IPS-15b (cell line): ENCODE data around the gene RASA1.

ENCODE experiments used
- H3K27me3 ChIP-seq: one replicate; pipeline ENCODE4 v1.6.1; 2013; ENCODE audit warnings: low read length; ENCODE audit not compliant: control insufficient read depth, insufficient read depth
- H3K36me3 ChIP-seq: one replicate; pipeline ENCODE4 v1.6.1; 2013; ENCODE audit warnings: low read length; ENCODE audit not compliant: control insufficient read depth, insufficient read depth
- H3K4me1 ChIP-seq: one replicate; pipeline ENCODE4 v1.6.1; 2013; ENCODE audit warnings: mild to moderate bottlenecking, low read length; ENCODE audit not compliant: control insufficient read depth, insufficient read depth
- H3K4me3 ChIP-seq: one replicate; pipeline ENCODE4 v1.5.1; 2013; ENCODE audit warnings: low read depth, low read length
- H3K9ac ChIP-seq: one replicate; pipeline ENCODE4 v1.6.1; 2013; ENCODE audit warnings: low read depth, mild to moderate bottlenecking, low read length
- H3K9me3 ChIP-seq: one replicate; pipeline ENCODE4 v1.6.1; 2013; ENCODE audit warnings: mild to moderate bottlenecking, low read length; ENCODE audit not compliant: control insufficient read depth, insufficient read depth

The RASA1 gene

DNA sequence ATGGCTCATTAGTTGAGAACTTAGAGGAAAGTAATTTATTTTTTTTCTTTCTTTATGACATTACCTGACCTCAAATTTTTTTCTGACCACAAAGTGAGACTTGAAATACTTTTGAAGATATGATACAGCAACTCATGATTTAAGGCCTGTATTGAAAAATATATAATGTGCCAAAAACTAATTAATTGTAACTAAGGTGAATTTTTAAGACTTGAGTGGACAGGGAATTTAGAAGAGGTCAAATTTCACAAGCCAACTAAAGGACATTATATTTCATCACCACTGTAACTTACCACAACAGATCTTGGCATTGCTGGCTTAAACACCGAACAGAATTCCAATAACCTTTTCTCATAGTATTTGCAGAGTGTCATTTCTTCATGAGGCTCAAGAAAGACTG lies 143.2 kb downstream of the RASA1 start:
- H3K9ac ChIP-seq, result no peak overlapping the region
- H3K4me1 ChIP-seq, result no peaks in the 10 kb centered on the region
- peaks cover 17% of the 10 kb centered on the region for H3K36me3 ChIP-seq
- H3K9me3 ChIP-seq, result no peaks in the 10 kb centered on the region
- H3K4me3 ChIP-seq, result no peak overlapping the region
- no peaks in the 10 kb centered on the region for H3K27me3 ChIP-seq

DNA sequence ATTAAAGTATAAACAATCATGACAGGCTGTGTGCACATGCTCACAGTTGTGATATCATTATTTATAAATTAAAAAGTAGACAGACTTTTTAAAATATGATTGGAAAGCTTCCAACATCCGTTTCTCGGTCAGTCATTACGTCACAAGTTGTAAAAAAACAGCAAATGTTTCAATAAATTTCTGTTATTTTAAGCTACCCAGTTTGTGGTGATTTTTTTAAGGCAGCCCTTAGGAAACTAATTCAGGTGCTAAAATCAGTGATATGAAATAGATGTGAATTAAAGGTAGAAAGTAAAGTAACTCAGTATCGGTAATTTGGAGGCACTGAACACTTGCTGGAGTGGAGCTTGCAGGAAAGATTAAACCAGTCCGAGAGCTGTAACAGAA lies 143.9 kb downstream of the RASA1 start:
- Histone ChIP-seq H3K4me1 (no peaks in the 10 kb centered on the region), H3K9ac (peak overlapping the region; percentile 96), H3K27me3 (no peaks in the 10 kb centered on the region), H3K9me3 (no peaks in the 10 kb centered on the region), H3K36me3 (peaks cover 17% of the 10 kb centered on the region), H3K4me3 (peak overlapping the region; percentile 99)

DNA sequence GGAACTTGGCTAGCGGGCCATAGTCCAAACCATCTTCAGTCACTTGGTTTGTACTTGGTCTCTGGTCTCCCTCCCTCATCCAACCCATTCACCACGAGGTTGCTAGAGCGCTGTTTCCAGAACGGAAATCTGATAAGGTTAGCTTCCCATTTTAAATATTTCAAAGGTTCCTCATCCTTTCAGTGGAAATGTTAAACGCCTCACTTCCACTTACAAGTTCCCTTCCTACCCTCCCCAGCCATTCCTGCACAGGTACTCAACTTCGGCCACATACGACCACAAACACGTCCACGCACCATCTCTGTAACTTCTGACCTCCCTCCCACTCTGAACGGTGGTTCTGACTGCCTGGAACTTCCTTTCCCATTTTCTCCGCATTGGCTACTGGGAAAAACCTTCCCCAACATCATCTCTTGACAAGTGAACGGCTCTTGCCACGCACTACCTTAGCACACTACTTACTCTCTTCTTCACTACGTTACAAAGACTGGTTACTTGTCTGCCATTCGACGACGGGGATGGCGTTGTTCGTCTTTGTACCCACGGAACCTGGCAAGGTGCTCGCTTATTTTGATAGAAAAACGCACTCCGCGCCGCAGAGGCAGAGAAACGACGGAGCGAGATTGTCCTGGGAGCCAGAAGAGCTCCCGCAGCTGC lies 144.4 kb downstream of the RASA1 start:
- peak overlapping the region; percentile 96 for H3K9ac ChIP-seq
- H3K36me3 ChIP-seq, result peaks cover 16% of the 10 kb centered on the region
- H3K27me3 ChIP-seq, result no peaks in the 10 kb centered on the region
- H3K9me3 ChIP-seq, result no peaks in the 10 kb centered on the region
- no peaks in the 10 kb centered on the region for H3K4me1 ChIP-seq
- H3K4me3 ChIP-seq, result peak overlapping the region; percentile 99

DNA sequence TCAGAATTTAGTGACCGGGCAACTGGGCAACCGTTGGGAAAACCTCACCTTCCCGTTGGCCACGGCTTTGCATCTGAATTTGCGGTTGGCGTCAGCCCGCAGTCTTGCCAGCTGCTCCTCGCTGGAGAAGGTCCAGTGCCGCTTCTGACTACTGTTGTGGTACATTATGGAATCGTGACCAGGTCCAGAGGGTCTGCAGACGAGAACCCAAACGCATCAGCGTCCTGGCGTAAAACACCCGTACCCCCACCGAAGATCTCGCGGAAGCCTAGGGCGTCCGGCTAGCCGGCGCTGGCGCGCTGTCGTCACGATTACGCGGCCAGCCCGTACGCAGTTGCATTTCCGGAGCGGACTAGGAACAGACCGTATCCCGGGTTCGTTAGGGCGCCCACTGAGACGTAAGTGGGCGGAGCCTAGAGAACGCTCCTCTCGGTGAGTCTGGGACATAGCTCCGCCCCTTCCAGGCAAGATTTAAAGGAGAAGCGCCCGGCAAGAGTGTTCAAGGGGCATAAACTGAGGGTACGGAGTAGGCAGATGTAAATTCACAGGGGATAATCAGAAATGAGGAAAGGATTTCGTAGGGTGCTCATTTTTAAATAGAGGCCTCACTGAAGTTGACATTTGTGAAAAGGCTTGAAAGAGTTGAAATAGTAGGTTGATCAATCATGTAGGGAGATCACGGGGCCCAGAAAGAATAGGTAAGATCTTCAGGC lies 145.1 kb downstream of the RASA1 start, which contains the start of gene CCNH:
Gene CCNH, minus strand, starts transcription at position 301 of the 713 bp plus-strand sequence. Its CDS starts 136 bp downstream, at position 165.
- Histone ChIP-seq H3K27me3 (no peaks in the 10 kb centered on the region), H3K9ac (peak within 1 kb of the TSS; percentile 96), H3K4me3 (peak within 1 kb of the TSS; percentile 99), H3K4me1 (no peaks in the 10 kb centered on the region), H3K9me3 (no peaks in the 10 kb centered on the region), H3K36me3 (peaks cover 9% of the 10 kb centered on the region)

DNA sequence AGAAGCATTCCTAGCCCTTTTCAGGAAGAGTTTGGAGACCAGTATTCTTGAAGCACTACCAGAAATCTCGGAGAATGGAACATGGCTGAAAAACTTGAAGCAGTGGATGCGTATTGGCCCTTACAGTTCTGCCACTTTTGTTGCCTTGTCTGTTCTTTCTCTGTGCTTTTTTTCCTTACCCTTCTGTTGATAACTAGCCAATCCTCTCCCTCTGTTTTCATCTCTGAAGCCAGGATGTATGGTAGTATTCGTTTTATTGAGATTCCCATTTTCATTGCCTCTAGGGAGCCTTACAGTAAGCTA lies 145.6 kb downstream of the RASA1 start:
- peak overlapping the region; percentile 99 for H3K4me3 ChIP-seq
- H3K9me3 ChIP-seq, result no peaks in the 10 kb centered on the region
- H3K27me3 ChIP-seq, result no peaks in the 10 kb centered on the region
- peaks cover 7% of the 10 kb centered on the region for H3K36me3 ChIP-seq
- no peaks in the 10 kb centered on the region for H3K4me1 ChIP-seq
- peak overlapping the region; percentile 73 for H3K9ac ChIP-seq

DNA sequence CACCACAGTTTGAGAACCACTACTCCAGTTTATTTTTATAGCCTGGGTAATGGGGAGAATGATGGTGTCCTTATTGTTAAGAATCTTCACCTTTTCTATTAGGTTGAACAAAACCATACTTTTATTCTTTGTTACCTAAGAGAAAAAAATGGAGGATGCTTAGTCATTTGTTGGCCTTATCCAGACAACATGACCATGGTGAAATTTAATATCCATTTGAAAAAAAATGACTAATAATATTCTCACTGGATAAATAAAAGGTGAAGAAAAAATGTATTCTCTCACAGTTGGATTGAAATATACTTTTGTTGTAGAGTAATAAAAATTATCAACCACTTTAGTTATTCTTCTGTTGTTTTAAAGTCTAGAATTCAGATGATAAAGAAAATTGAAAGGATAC lies 150.8 kb downstream of the RASA1 start:
- Histone ChIP-seq H3K4me1 (no peaks in the 10 kb centered on the region), H3K36me3 (no peaks in the 10 kb centered on the region), H3K9ac (no peak overlapping the region), H3K9me3 (no peaks in the 10 kb centered on the region), H3K27me3 (no peaks in the 10 kb centered on the region), H3K4me3 (no peak overlapping the region)

DNA sequence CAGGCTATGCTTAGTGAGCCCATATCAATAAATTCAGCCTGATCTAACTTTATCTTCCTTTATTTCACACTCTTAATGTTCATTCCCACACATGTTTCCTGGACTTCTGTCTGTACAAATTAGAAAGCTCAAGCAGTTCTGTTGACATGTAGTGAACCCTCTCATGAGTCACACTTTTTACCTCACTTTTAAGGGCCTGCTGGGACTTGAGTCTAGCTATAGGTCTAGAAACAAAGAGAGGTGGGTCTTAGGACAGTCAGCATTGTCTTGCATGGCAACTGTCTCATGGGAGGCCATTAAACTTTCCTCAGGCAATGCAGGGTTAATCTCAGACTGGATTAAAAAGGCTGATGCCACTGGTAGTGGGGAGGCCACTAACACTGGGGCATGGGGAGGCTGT lies 153.6 kb downstream of the RASA1 start:
- no peak overlapping the region for H3K4me3 ChIP-seq
- no peaks in the 10 kb centered on the region for H3K4me1 ChIP-seq
- no peaks in the 10 kb centered on the region for H3K36me3 ChIP-seq
- no peak overlapping the region for H3K9ac ChIP-seq
- no peaks in the 10 kb centered on the region for H3K9me3 ChIP-seq
- no peaks in the 10 kb centered on the region for H3K27me3 ChIP-seq

DNA sequence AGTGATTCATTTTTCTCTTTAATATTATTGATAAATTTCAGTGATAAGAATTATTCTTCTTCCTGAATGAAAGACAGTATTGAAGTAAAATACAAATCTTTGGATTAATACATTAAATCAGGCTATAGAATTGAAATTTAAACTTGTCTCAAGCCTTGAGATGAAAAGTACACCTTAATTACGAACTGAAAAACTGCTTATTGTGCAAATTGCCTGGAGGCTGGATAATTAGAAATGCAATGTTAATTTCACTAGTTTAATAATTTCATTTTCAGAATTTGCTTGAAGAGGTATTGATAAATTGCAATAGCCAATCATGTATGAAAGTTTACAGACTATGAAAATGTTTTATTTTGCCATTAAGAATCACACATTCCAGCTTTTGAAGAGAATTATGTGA lies 156.1 kb downstream of the RASA1 start:
- Histone ChIP-seq H3K4me3 (no peak overlapping the region), H3K4me1 (no peaks in the 10 kb centered on the region), H3K27me3 (no peaks in the 10 kb centered on the region), H3K36me3 (no peaks in the 10 kb centered on the region), H3K9ac (no peak overlapping the region), H3K9me3 (no peaks in the 10 kb centered on the region)

DNA sequence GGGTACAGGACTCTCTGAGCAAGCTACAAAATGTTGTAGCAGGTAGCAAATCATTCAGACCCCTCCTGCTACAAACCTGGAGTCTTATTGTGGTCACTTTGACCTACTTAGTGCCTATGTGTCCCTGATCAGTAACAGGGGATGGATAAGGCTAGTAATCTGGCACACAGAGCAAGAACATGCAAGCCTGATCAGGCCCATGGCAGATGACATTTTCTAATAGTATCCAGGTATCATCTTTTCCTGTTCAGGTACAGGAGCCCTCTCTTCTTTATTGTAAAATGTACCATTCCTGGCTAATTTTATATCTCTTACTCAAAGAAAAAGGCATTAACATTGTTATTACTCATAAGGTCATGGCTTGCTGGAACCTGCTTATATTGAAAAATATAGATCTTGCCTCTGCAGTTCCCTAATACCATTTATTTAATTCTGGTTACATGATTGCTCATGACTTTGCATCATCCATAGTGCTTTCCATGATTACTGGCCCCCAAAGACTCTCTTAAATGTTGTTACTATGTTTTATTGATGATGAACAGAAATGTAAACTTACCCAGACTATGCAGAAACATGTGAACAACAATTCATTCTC lies 163.3 kb downstream of the RASA1 start:
- no peak overlapping the region for H3K4me3 ChIP-seq
- H3K9ac ChIP-seq, result no peak overlapping the region
- H3K9me3 ChIP-seq, result no peaks in the 10 kb centered on the region

DNA sequence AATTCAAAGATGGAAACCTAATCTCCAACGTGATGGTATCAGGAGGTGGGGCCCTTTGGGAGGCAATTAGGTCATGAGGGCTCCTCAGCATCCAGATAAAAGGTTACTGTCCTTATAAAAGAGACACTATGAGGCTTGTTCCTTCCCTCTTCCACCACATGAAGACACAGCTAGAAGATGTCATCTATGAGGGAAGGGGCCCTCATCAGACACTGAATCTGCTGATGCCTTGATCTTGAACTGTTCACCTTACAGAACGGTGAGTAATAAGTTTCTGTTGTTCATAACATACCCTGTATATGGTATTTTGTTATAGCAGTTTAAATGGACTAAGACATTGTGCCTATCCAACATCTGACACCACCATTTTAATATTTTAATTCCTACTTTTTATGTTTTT lies 164.8 kb downstream of the RASA1 start:
- no peak overlapping the region for H3K9ac ChIP-seq
- no peaks in the 10 kb centered on the region for H3K4me1 ChIP-seq
- no peak overlapping the region for H3K4me3 ChIP-seq
- no peaks in the 10 kb centered on the region for H3K27me3 ChIP-seq
- no peaks in the 10 kb centered on the region for H3K36me3 ChIP-seq
- no peaks in the 10 kb centered on the region for H3K9me3 ChIP-seq

More for the DNA sequence above, 163.3 kb downstream of the RASA1 start:
- Histone ChIP-seq H3K4me1 (no peaks in the 10 kb centered on the region), H3K36me3 (no peaks in the 10 kb centered on the region), H3K27me3 (no peaks in the 10 kb centered on the region)

DNA sequence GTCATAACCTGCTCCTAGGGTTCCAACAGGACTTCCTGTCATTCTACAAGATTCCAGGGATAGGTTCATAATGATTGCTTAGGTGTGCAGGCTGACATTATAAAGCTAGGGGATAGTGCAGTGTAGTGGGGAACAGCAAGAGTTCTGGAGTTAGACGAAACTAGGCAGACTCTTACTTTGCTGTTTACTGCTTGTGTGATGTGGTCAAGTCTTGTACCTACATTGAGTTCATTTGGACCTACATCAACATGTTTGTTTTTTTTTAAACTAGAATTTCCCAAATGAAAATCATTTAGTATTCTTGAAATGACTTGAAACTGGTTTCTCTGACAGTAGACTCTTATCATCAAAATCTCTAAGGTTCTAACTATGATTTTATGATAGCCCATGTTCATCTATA lies 166.3 kb downstream of the RASA1 start:
- no peaks in the 10 kb centered on the region for H3K4me1 ChIP-seq
- H3K9me3 ChIP-seq, result no peaks in the 10 kb centered on the region
- no peaks in the 10 kb centered on the region for H3K36me3 ChIP-seq
- H3K27me3 ChIP-seq, result no peaks in the 10 kb centered on the region
- no peak overlapping the region for H3K4me3 ChIP-seq
- H3K9ac ChIP-seq, result no peak overlapping the region

DNA sequence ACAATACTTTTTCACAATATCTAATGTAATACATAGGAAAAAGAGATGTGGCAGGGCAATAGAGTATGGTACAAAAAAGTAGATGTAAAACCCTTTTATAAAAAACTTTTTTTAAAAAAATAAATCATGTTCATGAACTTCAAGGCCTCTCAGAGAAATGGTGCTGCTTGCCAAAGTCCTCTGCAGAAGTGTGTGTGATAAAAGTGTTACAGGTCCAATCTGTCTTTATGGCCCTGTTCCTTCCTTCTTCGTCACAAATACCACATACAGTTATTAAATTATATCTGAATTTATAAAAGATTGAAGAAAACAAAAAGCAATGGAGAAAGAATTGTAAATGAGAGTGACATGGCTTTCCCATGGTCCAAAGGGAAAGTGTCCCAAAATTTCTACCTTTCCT lies 166.8 kb downstream of the RASA1 start:
- no peak overlapping the region for H3K9ac ChIP-seq
- H3K4me3 ChIP-seq, result no peak overlapping the region
- no peaks in the 10 kb centered on the region for H3K27me3 ChIP-seq
- no peaks in the 10 kb centered on the region for H3K9me3 ChIP-seq
- no peaks in the 10 kb centered on the region for H3K4me1 ChIP-seq
- H3K36me3 ChIP-seq, result no peaks in the 10 kb centered on the region
